ENCODE results near the gene CNIH1.

DNA sequence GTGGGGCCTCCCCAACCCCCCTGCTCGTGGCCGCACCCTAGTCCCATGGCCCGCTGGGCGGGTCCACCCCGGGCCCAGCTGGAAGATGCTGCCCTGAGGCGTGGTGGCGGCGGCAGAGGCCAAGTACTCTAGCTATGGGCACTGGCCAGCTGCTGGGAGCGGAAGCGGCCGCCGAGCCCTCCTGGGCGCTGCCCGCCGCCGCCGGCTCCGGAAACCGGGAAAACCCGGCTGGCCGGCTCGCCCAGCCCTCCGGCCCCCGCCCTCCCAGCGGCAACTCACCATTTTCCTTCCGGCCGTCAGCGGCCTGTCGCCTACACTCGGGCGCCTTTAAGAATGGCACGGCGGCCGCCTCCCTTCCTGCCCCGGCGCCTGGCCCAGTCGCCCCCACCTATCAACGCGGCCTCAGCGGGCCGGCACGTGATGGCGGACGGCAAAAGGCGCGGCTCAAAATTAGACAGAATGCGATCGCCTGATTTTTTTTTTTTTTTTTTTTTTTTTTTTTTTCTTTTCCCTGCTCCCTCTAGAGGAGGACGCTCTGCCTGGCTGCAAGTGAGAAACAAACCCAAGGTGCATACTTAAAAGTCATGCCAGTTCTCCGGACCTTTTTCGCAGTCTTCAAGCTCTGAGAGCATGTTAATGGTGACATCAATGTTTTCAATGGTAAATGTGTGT, 47.6 kb upstream of the CNIH1 start, which contains the start of gene GMFB:
- TF ChIP-seq, protein P1, sequence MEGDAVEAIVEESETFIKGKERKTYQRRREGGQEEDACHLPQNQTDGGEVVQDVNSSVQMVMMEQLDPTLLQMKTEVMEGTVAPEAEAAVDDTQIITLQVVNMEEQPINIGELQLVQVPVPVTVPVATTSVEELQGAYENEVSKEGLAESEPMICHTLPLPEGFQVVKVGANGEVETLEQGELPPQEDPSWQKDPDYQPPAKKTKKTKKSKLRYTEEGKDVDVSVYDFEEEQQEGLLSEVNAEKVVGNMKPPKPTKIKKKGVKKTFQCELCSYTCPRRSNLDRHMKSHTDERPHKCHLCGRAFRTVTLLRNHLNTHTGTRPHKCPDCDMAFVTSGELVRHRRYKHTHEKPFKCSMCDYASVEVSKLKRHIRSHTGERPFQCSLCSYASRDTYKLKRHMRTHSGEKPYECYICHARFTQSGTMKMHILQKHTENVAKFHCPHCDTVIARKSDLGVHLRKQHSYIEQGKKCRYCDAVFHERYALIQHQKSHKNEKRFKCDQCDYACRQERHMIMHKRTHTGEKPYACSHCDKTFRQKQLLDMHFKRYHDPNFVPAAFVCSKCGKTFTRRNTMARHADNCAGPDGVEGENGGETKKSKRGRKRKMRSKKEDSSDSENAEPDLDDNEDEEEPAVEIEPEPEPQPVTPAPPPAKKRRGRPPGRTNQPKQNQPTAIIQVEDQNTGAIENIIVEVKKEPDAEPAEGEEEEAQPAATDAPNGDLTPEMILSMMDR (IDR thresholded peaks at IDR 0.05) = peak in 2 of 3 experiments; percentile 48 to 49
- peak; percentile 89 to 93 for TF ChIP-seq POLR2AphosphoS5 (IDR thresholded peaks at IDR 0.05)
- TF ChIP-seq POLR2A (IDR thresholded peaks at IDR 0.05; ENCODE audit: low read depth) = peak; percentile 59
- no peak for TF ChIP-seq EP300 (IDR thresholded peaks at IDR 0.05)
